HepG2 (cell line): Measurements from ENCODE around the gene NACC2. TPM values are rescaled to one million over a fixed set of nuclear protein-coding genes. Genes with fewer than 3 reads are reported as not detected.

ENCODE experiments used
- polyA plus RNA-seq, 8 experiments: library from polyadenylated mRNA; depleted of rRNA in 3 of 8; stranded (reverse) in 7 of 8; unstranded in 1 of 8; fragments of >200 nt; fragmentation: Illumina TruSeq in 4 of 8; extraction: Trizol in 4 of 8; gene quantifications; 2 replicates each; pipeline versions ENCODE4 v1.2.1 to v1.2.3, GENCODE V29; 2011 to 2016; ENCODE audit warnings: low read depth in 4 of 8, missing spikeins in 1 of 8, mixed read lengths in 1 of 8; ENCODE audit not compliant: insufficient read depth in 1 of 8
- total RNA-seq, 5 experiments: library from RNA; depleted of rRNA; stranded (reverse); fragments of >200 nt; fragmentation: Illumina TruSeq; extraction: Trizol; gene quantifications; 2 replicates each; pipeline ENCODE4 v1.2.3, GENCODE V29; 2016; ENCODE audit warnings: low read depth in 1 of 5

The NACC2 gene
- total and polyA plus RNA-seq, 2 of the 13 experiments (the other 11 are each of a cell fraction or from before 2014, with no cell fraction given): 5.9 to 12.3 TPM

Other genes with a start within 250 kb of the NACC2 start
- gene CAMSAP1, start 187.7 kb downstream of the NACC2 start, total RNA-seq (2016; rRNA removed; fragmentation: Illumina TruSeq; extraction: Trizol): 10.2 and 12.4 TPM in 2 replicates
- gene CAMSAP1, start 187.7 kb downstream of the NACC2 start, polyA plus RNA-seq (2011; rRNA removed): 3.8 and 4.1 TPM in 2 replicates
- 28.7 and 32.2 TPM in 2 replicates for gene UBAC1, start 133.9 kb downstream of the NACC2 start, total RNA-seq (2016; rRNA removed; fragmentation: Illumina TruSeq; extraction: Trizol)
- gene UBAC1, start 133.9 kb downstream of the NACC2 start, polyA plus RNA-seq (2011; rRNA removed): 30.2 and 34.1 TPM in 2 replicates
- 12.0 and 13.9 TPM in 2 replicates for gene TMEM250, start 23.6 kb upstream of the NACC2 start, total RNA-seq (2016; rRNA removed; fragmentation: Illumina TruSeq; extraction: Trizol)
- gene TMEM250, start 23.6 kb upstream of the NACC2 start, polyA plus RNA-seq (2011; rRNA removed): 5.5 and 7.1 TPM in 2 replicates
- gene LHX3, start 109.8 kb upstream of the NACC2 start, total RNA-seq (2016; rRNA removed; fragmentation: Illumina TruSeq; extraction: Trizol): not detected in 2 replicates
- not detected in 2 replicates for gene LHX3, start 109.8 kb upstream of the NACC2 start, polyA plus RNA-seq (2011; rRNA removed)
- gene QSOX2, start 150.5 kb upstream of the NACC2 start, total RNA-seq (2016; rRNA removed; fragmentation: Illumina TruSeq; extraction: Trizol): 10.1 and 27.1 TPM in 2 replicates
- 36.4 and 42.1 TPM in 2 replicates for gene QSOX2, start 150.5 kb upstream of the NACC2 start, polyA plus RNA-seq (2011; rRNA removed)
- 0.13 TPM in 1 of 2 replicates, not detected in the other for gene CCDC187, start 208.8 kb upstream of the NACC2 start, total RNA-seq (2016; rRNA removed; fragmentation: Illumina TruSeq; extraction: Trizol)
- gene CCDC187, start 208.8 kb upstream of the NACC2 start, polyA plus RNA-seq (2011; rRNA removed): 0.03 and 0.09 TPM in 2 replicates
- 0.59 and 1.0 TPM in 2 replicates for gene GPSM1, start 232.2 kb upstream of the NACC2 start, total RNA-seq (2016; rRNA removed; fragmentation: Illumina TruSeq; extraction: Trizol)
- gene GPSM1, start 232.2 kb upstream of the NACC2 start, polyA plus RNA-seq (2011; rRNA removed): 2.4 and 3.4 TPM in 2 replicates